HG03457 (cell line): ENCODE measurements around the gene DQX1.
"Not testable (repeated sequence)": the region's sequence is repeated elsewhere in the genome, so short reads cannot be mapped to it uniquely, and the experiment has no call there.

Experiments used
- ATAC-seq: cut with Tn5 transposase; IDR thresholded peaks from one replicate; pipeline ENCODE4 v1.9.1; 2021; ENCODE audit warnings: moderate number of reproducible peaks; ENCODE audit not compliant: unreplicated experiment

The DQX1 gene

GRCh38 chr2:74497777-74498499 lies 28.1 kb downstream of the DQX1 start:
- no peak for ATAC-seq

GRCh38 chr2:74496997-74497776 lies 28.8 kb downstream of the DQX1 start:
- no peak for ATAC-seq

DNA sequence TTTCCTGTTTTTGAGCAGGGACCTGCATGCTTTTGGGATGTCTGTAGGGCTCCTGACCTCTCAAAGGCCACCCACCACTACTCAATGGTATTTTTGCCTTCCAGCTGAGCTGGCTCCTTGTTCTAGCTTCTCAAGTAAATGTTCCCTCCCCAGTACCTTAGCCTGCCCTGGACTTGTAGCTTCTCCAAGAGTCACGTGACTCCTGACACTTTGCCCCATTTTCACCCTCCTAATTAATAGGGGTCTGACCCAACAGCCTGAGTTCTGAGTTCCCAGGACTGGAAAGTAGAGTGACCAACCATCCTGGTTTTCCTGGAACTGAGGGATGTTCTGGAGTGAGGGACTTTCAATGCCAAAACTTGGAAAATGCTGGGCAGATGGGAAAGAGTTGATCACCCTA lies 30.6 kb downstream of the DQX1 start:
- ATAC-seq: no peak

GRCh38 chr2:74493546-74493945 lies 32.5 kb downstream of the DQX1 start:
- ATAC-seq: no peak

- no peak for ATAC-seq
Observed at GRCh38 chr2:74491648-74492544, 34.1 kb downstream of the DQX1 start.

- ATAC-seq: no peak
Observed at GRCh38 chr2:74489906-74490305, 36.1 kb downstream of the DQX1 start.

DNA sequence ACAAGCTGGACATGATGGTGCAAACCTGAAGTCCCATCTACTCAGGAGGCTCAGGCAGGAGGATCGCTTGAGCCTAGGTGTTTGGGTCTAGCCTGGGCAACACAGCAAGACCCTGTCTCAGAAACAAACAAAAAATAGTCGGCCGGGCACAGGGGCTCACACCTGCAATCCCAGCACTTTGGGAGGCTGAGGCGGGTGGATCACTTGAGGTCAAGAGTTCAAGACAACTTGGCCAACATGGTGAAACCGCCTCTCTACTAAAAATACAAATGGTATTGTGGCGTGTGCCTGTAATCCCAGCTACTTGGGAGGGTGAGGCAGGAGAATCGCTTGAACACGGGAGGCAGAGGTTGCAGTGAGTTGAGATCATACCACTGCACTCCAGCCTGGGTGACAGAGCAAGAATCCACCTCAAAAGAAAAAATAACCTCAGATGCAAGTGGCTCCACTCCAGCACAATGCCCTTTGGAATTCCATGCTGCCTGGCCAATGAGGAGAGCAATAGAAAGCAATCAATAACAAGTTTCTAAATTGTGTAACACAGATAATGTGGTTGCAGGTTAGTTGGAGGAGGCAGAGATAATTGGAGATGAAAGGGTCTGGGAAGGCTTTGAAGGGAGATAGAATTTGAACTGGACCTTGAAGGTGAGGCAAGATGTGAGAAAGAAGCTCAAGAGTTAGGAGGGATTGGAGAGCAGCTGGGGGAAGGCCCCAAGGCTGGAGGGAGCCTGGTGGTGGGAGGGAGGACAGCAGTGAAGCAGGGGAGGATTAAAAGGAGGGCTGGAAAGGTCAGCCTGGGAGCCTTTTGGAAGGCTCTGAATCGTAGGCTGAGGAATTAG lies 37.2 kb downstream of the DQX1 start:
- no peak for ATAC-seq

- ATAC-seq: no peak
Observed at GRCh38 chr2:74486141-74486540, 39.9 kb downstream of the DQX1 start.

GRCh38 chr2:74483675-74484164 lies 42.3 kb downstream of the DQX1 start:
- not testable (repeated sequence) for ATAC-seq

DNA sequence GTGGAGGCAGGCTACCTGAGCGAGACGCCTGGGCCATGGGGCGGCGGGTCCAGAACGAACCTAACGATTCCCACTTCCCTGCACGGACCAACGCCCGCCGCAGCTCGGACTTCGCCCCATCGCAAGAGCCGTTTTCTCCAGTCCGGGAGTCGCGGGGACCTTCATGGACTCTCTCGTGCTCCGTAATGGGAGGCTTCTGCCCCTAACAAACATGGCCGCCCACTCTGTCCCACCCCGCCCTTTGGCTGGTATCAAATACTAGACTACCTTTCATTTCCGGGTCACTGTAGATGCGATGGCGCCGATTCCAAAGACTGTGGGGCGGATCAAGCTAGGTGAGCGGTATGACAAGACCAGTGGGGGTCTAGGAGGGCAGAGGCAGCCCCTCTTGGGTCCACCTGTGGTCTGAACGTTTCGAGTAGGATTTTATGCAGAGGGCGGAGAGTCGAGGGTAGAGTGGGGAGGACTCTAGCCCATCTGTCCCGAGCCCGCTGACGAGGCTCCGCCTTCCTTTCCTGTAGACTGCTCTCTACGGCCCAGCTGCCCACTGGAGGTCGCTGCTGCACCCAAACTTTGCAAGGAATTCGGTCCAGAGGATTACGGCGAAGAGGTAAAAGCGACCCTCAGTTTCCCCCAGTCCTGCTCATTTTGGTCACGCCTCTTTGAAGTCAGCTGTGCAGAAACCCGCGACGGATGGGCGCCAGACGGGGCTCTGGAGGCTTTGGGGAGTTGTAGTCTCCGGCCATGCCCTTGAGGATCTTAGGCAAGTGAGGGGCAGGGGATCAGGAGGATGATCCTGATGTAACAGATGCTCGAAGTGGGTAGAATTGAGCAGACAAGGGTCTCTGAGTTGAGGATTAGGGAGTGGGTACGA lies 43.0 kb downstream of the DQX1 start, which contains the start of the genes CCDC142 and TTC31:
Gene CCDC142 (minus strand): TSS at position 198 of the 874 bp plus-strand sequence. CDS start 161 bp downstream, at position 37.
Gene TTC31 (plus strand): TSS at position 281 of the 874 bp plus-strand sequence. CDS start 15 bp downstream, at position 296.
- ATAC-seq: peak; percentile 61

DNA sequence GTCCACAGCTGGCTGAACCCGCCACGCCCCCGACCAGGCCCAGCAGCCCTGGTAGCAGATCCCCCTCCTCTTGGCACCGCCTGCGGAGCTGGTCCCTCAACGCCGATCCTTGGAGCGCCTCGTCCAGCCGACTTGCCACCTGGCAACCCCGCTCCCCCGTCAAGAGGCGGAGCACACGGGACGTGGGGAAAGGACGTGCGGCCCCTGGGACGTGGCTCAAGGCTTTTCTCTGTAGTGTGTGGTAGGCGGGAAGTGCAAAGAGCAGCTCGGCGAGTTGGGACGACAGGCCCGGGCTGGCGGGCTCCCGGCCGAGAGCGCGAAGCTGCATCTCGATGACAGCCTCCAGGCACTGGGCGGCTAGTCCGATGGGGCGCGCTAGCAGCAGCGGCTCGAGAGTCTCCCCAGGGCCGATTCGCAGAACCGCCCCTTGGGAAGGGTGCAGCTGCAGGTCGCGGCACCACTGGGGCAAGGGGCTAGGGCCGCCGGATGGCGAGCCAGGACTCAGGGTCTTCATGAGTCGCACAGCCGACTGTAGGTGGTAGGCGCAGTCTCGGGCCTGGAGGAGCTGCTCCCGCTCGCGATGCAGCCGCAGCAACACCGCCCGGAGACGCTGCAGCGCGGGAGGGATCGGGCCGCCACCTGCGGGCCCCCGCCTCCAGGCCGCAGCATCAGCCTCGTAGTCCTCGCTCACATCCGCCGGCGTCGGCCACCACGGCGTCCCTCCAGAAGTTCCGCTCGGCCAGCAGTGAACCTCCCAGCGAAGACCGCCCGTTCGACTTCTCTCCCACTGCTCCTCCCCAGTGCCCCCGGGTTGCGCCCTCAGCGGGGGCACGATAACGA lies 43.9 kb downstream of the DQX1 start:
- ATAC-seq: peak; percentile 38

DNA sequence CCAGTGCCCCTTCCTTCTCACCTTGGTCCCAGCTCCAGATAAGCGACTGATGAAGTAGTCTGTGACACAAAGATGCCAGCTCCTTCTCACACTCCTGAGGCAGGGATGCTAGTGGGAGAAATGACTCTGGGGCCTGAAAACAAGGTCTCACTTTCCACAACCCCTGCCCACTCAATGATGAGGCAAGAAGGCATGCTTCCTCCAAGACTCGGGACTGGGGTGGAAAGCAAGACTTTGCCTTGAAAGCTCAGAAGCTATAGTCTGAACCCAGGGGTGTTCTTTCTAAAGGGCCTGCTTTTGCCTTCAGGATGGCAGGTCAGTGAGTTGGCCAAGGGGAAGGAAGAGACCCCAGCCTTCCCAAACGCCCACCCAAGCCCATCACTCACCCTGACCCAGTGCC lies 44.6 kb downstream of the DQX1 start:
- ATAC-seq: no peak

- no peak for ATAC-seq
Observed at GRCh38 chr2:74474899-74475298, 51.1 kb downstream of the DQX1 start.

GRCh38 chr2:74474481-74474880 lies 51.5 kb downstream of the DQX1 start:
- ATAC-seq: no peak

GRCh38 chr2:74472945-74473258 lies 53.1 kb downstream of the DQX1 start:
- no peak for ATAC-seq

GRCh38 chr2:74472086-74472944 lies 53.7 kb downstream of the DQX1 start, which contains the start of gene MRPL53:
MRPL53 (minus strand) TSS chr2:74472680; CDS start chr2:74472660, 20 bp downstream.
- ATAC-seq: peak; percentile 68

GRCh38 chr2:74471332-74472065 lies 54.5 kb downstream of the DQX1 start:
- no peak for ATAC-seq
